BJ (cell line): ENCODE data around the gene UACA. TPM values are rescaled to one million over a fixed set of nuclear protein-coding genes. Genes with fewer than 3 reads are reported as not detected.

Experiments used
- CTCF ChIA-PET: fragments of 350-600 bp; formaldehyde crosslinking; extraction: SDS; loops from one replicate; lab custom pipeline; 2021; ENCODE audit warnings: antibody characterized with exemption, inconsistent platforms; lab: Yijun Ruan, JAX
- POLR2A ChIA-PET: fragments of 300-600 bp; sonication (Branson Sonifier 250); formaldehyde crosslinking; extraction: SDS; loops from one replicate; lab custom pipeline; 2021; ENCODE audit warnings: antibody characterized with exemption; lab: Charles Lee
- DNase-seq: peaks from one replicate; pipeline ENCODE4 v3.0.0-alpha.2; 2011; ENCODE audit warnings: low read depth
- H3K27me3 ChIP-seq: 2 replicates; pipeline ENCODE4 v1.6.0; 2011; ENCODE audit warnings: low read length; ENCODE audit not compliant: control insufficient read depth, insufficient read depth
- H3K36me3 ChIP-seq: 2 replicates; pipeline ENCODE4 v1.5.1; 2011; ENCODE audit warnings: low read length; ENCODE audit not compliant: control insufficient read depth, insufficient read depth
- H3K4me3 ChIP-seq: 2 replicates; pipeline ENCODE4 v1.5.1; 2011; ENCODE audit warnings: low read depth, mild to moderate bottlenecking, control low read depth, low read length
- polyA plus RNA-seq: library from polyadenylated mRNA; depleted of rRNA; stranded (reverse); fragments of >200 nt; gene quantifications from 2 replicates; pipeline ENCODE4 v1.2.3, GENCODE V29; 2011
- TF ChIP-seq, protein P1 (sequence below): IDR thresholded peaks from 2 replicates; pipeline ENCODE4 v1.5.1; 2011; ENCODE audit warnings: low read depth, mild to moderate bottlenecking, control low read depth, inconsistent platforms, low read length, moderate library complexity; ENCODE audit not compliant: insufficient read depth

Gene UACA
- polyA plus RNA-seq, 1 experiment: 143 TPM

DNA sequence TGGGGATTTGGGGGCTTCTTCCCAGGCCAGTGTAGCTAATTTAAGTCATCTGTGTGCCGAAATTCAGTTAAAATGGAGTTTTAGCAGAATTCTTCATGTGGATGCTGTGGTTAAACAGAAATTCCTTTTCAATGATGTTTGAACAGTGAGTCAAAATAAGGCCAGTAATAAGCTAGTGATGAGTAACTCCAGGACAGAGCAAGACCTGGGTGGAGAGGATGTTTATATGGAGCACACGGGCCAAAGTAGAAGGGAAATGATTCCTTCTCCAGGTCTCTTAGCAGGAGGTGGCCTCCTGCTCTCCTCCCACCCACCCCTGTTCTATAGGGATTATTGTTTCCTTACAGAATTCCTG, 31.9 kb upstream of the UACA start:
- TF ChIP-seq, protein P1, sequence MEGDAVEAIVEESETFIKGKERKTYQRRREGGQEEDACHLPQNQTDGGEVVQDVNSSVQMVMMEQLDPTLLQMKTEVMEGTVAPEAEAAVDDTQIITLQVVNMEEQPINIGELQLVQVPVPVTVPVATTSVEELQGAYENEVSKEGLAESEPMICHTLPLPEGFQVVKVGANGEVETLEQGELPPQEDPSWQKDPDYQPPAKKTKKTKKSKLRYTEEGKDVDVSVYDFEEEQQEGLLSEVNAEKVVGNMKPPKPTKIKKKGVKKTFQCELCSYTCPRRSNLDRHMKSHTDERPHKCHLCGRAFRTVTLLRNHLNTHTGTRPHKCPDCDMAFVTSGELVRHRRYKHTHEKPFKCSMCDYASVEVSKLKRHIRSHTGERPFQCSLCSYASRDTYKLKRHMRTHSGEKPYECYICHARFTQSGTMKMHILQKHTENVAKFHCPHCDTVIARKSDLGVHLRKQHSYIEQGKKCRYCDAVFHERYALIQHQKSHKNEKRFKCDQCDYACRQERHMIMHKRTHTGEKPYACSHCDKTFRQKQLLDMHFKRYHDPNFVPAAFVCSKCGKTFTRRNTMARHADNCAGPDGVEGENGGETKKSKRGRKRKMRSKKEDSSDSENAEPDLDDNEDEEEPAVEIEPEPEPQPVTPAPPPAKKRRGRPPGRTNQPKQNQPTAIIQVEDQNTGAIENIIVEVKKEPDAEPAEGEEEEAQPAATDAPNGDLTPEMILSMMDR: no peak
- POLR2A ChIA-PET: no interaction called here
- CTCF ChIA-PET: interaction anchor here (1.0 to 3.4 kb wide), 4 partner anchors 17 to 72 kb away, joined by 3 to 17 read pairs (median 5); no protein-coding TSS in a partner anchor

GRCh38 chr15:70794596-70795310, 31.4 kb upstream of the UACA start:
- ChIA-PET POLR2A (no interaction called here), CTCF (interaction anchor here (1.0 to 3.4 kb wide), 4 partner anchors 18 to 72 kb away, joined by 3 to 17 read pairs (median 5); no protein-coding TSS in a partner anchor)
- Histone ChIP-seq H3K27me3 (no peaks in the 10 kb centered on the region), H3K36me3 (no peaks in the 10 kb centered on the region), H3K4me3 (no peak overlapping the region)
- TF ChIP-seq, protein P1: no peak
- no peak for DNase-seq

More for the DNA sequence above, 31.9 kb upstream of the UACA start:
- Histone ChIP-seq H3K27me3 (no peaks in the 10 kb centered on the region), H3K4me3 (no peak overlapping the region), H3K36me3 (no peaks in the 10 kb centered on the region)
- peak; percentile 92 for DNase-seq

DNA sequence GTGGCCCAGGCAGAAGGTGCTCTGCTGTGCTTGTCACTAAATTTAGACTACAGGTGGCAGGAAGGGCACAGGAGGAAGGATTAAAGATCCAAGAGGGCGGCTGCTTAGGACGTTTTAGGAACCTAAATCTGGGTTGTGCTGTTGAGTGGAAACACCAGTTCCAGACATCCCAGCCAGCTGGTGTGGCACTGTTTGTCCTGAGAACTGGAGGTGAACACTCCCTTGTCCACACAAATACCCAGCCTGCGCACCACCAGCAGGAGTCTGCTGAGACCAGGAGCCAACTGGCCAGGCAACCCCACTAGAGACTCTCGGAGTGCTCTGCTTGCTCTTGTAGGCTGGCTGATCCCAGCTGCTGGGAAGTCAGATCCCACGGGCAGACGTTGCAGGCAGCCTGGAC, 30.3 kb upstream of the UACA start:
- Histone ChIP-seq H3K27me3 (no peaks in the 10 kb centered on the region), H3K4me3 (no peak overlapping the region), H3K36me3 (no peaks in the 10 kb centered on the region)
- TF ChIP-seq, protein P1: no peak
- POLR2A ChIA-PET: interaction anchor here (0.6 kb wide), 1 partner anchor 165 kb away, joined by 3 read pairs; no protein-coding TSS in a partner anchor
- no peak for DNase-seq
- CTCF ChIA-PET: interaction anchor here (0.8 to 3.4 kb wide), 3 partner anchors 19 to 51 kb away, joined by 3 to 17 read pairs (median 4); no protein-coding TSS in a partner anchor

DNA sequence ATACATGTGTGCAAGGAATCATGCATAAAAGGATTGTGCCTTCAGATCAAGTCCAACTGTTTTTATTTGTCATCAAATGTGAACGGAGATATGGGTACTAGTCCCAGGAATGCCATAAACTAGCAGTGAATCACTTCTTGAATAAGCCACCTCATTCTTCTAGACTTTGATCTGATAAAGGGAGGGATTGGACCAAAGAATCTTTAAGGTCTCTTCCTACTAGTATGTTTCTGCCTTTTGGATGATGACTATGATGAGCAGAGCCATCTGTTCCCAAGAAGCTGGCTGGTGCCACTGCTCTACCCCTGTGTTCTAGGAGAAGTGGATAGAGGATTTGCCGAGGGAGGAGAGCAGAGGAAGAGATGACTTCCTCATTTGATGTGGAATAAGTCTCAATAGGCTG, 28.8 kb upstream of the UACA start:
- POLR2A ChIA-PET: no interaction called here
- Histone ChIP-seq H3K36me3 (no peaks in the 10 kb centered on the region), H3K4me3 (no peak overlapping the region), H3K27me3 (no peaks in the 10 kb centered on the region)
- peak; percentile 79 for DNase-seq
- CTCF ChIA-PET: interaction anchor here (1.9 to 3.4 kb wide), 2 partner anchors 20 to 70 kb away, joined by 3 to 17 read pairs; no protein-coding TSS in a partner anchor
- TF ChIP-seq, protein P1: no peak

- ChIA-PET CTCF (interaction anchor here (1.1 to 1.9 kb wide), 4 partner anchors 21 to 111 kb away, joined by 3 to 5 read pairs (median 4); no protein-coding TSS in a partner anchor), POLR2A (interaction anchor here (0.6 kb wide), 1 partner anchor 1335 kb away, joined by 3 read pairs; no protein-coding TSS in a partner anchor)
- DNase-seq: no peak
- H3K27me3 ChIP-seq: no peaks in the 10 kb centered on the region
- H3K36me3 ChIP-seq: no peaks in the 10 kb centered on the region
- TF ChIP-seq, protein P1: no peak
- H3K4me3 ChIP-seq: no peak overlapping the region
Measured at GRCh38 chr15:70791259-70791658, 27.9 kb upstream of the UACA start.
